GM12875 (cell line): Measurements from ENCODE around the gene DMPK.

Experiments used
- H3K4me3 ChIP-seq: one replicate; pipeline ENCODE4 v1.5.1; 2011; ENCODE audit warnings: low read depth, low read length, control low read depth
- TF ChIP-seq, protein P1 (sequence below): IDR thresholded peaks from 2 replicates; pipeline ENCODE4 v1.5.1; 2011; ENCODE audit warnings: low read depth, mild to moderate bottlenecking, control low read depth, inconsistent platforms, low read length, moderate library complexity, borderline replicate concordance; ENCODE audit not compliant: insufficient read depth

DMPK gene

DNA sequence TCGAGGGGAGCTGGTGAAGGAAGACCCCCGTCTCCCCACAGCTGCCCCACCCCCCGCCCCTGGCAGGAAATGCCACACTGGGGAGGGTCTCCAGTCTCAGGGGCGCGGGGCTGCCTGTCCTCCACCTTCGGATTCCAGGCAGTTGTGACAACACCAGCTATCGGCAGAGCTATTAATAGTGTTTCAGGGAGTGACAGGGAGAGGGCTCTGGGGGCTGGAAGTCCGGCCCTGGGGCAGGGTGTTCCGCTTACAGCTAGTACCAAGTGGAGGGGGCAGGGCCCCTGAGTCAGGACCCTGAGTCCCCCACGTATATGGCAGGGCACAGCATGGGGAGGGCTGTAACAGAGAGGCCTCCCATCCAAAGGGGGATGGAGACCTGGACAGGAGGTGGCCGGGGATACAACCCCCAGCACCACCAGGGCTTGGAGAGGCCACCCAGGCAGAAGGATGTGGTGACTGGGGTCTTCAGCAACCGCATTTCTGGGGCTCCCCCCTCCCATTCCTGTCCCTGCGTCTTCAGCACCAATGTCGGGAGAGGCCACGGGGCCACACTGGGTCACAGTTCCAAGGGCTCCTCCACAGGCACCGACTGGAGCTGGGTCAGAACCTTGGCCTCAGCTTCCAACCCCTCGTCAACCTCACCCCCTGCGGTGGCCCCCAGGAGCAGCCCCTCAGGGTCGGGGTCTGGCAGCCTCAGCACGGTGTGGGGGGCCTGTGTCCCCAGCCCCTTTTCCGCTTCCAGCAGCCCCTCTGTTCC, 17.2 kb downstream of the DMPK start:
- TF ChIP-seq, protein P1, sequence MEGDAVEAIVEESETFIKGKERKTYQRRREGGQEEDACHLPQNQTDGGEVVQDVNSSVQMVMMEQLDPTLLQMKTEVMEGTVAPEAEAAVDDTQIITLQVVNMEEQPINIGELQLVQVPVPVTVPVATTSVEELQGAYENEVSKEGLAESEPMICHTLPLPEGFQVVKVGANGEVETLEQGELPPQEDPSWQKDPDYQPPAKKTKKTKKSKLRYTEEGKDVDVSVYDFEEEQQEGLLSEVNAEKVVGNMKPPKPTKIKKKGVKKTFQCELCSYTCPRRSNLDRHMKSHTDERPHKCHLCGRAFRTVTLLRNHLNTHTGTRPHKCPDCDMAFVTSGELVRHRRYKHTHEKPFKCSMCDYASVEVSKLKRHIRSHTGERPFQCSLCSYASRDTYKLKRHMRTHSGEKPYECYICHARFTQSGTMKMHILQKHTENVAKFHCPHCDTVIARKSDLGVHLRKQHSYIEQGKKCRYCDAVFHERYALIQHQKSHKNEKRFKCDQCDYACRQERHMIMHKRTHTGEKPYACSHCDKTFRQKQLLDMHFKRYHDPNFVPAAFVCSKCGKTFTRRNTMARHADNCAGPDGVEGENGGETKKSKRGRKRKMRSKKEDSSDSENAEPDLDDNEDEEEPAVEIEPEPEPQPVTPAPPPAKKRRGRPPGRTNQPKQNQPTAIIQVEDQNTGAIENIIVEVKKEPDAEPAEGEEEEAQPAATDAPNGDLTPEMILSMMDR: no peak
- H3K4me3 ChIP-seq: no peak overlapping the region

GRCh38 chr19:45764475-45764874, 17.8 kb downstream of the DMPK start:
- TF ChIP-seq, protein P1: no peak
- H3K4me3 ChIP-seq: no peak overlapping the region

DNA sequence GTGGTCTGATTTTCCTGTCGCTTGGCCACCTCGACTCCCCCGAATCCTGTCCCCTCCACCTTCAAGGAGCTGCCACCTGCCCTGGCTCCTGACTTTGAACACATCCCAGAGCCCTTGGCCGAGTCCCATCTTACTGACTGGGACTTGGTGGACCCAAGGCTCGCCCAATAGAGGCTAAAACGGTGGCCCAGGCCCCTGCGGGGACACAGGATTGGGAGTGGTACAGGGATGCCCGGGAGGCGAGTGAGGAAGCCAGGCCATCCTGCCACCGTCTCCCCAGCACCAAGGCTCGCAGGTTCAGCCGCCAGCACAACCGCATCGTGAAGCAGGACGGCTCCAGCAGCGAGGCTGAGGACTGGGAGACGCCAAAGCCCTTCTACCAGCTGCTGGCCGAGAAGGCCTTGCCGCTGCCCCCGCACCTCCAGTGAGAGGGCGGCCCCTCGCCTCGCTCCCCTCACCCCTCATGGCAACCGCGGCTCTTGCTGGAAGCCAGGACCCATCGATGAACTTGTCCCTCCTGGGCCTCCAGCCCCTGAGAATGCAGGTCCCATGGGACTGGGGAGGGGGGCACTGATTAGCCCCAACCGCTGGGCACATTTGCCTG, 18.5 kb downstream of the DMPK start:
- H3K4me3 ChIP-seq: no peak overlapping the region
- TF ChIP-seq, protein P1: no peak

GRCh38 chr19:45762870-45763631, 19.2 kb downstream of the DMPK start:
- TF ChIP-seq, protein P1: no peak

DNA sequence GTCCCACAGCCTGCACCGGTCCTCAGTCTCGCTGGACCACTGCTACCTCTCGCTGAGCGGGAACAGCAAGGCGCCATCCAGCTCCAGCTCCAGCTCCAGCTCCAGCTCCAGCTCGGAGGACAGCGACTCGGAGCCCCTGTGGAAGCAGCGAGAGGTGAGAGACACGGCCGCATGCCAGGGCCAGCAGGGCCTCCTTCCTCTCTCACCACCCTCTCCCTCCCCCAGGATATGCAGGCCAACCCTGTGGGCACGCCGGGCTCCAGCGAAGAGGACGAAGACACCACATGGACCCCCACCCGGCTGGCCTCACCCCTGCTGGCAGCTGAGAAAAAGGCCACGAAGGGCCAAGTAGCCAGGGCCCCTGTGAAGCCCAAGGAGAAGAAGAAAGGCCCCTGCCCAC, 20.6 kb downstream of the DMPK start:
- TF ChIP-seq, protein P1: no peak
- no peak overlapping the region for H3K4me3 ChIP-seq

More at GRCh38 chr19:45762870-45763631, 19.2 kb downstream of the DMPK start:
- H3K4me3 ChIP-seq: no peak overlapping the region

DNA sequence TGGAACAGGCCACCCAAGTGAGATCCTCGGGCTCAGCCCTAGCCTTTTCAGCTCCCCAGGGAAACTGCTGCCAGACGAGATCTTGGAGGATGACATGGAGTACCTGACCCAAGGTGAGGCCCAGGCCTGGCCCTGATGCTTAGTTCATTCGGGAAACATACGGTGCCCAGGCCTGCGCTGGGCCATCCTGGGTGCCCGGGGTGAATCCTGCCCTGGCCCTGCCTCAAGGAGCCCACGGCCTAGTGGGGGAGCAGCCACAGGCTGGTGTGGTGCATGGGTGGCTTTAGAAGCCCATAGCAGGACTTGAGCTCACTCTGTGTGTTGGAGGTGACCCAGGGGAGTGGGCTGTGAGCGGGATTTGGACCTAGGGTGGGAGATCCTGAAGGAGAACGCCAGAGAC, 23.4 kb downstream of the DMPK start:
- TF ChIP-seq, protein P1: no peak
- H3K4me3 ChIP-seq: no peak overlapping the region
